Gastrocnemius medialis (tissue), 4 donors: Measurements from ENCODE around the gene VAT1L.

Source experiments
- POLR2A ChIP-seq, 2 donors: fragments of 450-650 bp; IDR thresholded peaks; one replicate each; pipeline ENCODE4 v1.6.1; 2017; ENCODE audit warnings: antibody characterized with exemption in 2 of 2, mild to moderate bottlenecking in 2 of 2, moderate library complexity in 2 of 2
- TF ChIP-seq, protein P1 (sequence below), 5 experiments: fragments of 450-650 bp in 3 of 5; fragments of 200-600 bp in 2 of 5; sonication (generic) in 2 of 5; IDR thresholded peaks in 4 of 5; conservative IDR thresholded peaks in 1 of 5; 1 replicate in 4 of 5; 2 replicates in 1 of 5; pipeline ENCODE4 v1.5.1; 2016 to 2019; ENCODE audit warnings: antibody characterized with exemption in 5 of 5, mild to moderate bottlenecking in 3 of 5, moderate library complexity in 3 of 5

DNA sequence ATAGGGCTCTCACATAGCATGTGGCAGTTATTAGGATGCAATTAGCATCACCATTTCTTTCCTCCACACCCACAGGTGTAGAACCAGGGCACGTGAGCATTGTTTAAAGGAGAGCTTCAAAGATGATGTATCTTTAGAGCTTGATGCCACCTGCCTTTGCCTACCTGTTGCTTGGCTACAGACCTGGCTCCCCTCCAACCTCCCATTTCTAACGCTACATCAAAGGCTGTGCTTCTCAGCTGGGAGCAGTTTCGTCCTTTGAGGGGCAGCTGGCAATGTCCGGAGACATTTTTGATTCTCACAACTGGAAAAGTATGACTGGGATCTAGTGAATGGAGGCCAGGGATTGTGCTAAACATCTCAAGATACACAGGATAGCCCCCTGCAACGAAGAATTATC is 155.4 kb downstream of the VAT1L start:
- TF ChIP-seq, protein P1, sequence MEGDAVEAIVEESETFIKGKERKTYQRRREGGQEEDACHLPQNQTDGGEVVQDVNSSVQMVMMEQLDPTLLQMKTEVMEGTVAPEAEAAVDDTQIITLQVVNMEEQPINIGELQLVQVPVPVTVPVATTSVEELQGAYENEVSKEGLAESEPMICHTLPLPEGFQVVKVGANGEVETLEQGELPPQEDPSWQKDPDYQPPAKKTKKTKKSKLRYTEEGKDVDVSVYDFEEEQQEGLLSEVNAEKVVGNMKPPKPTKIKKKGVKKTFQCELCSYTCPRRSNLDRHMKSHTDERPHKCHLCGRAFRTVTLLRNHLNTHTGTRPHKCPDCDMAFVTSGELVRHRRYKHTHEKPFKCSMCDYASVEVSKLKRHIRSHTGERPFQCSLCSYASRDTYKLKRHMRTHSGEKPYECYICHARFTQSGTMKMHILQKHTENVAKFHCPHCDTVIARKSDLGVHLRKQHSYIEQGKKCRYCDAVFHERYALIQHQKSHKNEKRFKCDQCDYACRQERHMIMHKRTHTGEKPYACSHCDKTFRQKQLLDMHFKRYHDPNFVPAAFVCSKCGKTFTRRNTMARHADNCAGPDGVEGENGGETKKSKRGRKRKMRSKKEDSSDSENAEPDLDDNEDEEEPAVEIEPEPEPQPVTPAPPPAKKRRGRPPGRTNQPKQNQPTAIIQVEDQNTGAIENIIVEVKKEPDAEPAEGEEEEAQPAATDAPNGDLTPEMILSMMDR (IDR thresholded peaks at IDR 0.05 in 4 of 5, conservative IDR thresholded peaks at IDR 0.05 in 1 of 5): no peak
- TF ChIP-seq POLR2A (IDR thresholded peaks at IDR 0.05): no peak
